NCI-H2107 treated with DMSO at 0.1 percent for 48 hours (cell line): ENCODE measurements around the gene TOB1.
A peak's percentile ranks its signal among the peaks of the same experiment; 100 is the strongest.
"Not testable (repeated sequence)": the region's sequence is repeated elsewhere in the genome, so short reads cannot be mapped to it uniquely, and the experiment has no call there.

Source experiments
- DNase-seq: peaks from one replicate; lab custom pipeline; 2025; ENCODE audit not compliant: unreplicated experiment; lab: John Stamatoyannopoulos, UW

TOB1 gene

GRCh38 chr17:50898369-50899004 is 32.3 kb upstream of the TOB1 start:
- DNase-seq, result no peak

- DNase-seq, result not testable (repeated sequence)
These were observed 28.4 kb upstream of the TOB1 start for GRCh38 chr17:50894513-50894912.

GRCh38 chr17:50893183-50893993 is 27.2 kb upstream of the TOB1 start:
- peak; percentile 66 for DNase-seq

GRCh38 chr17:50892101-50892776 is 26.1 kb upstream of the TOB1 start:
- DNase-seq, result no peak

GRCh38 chr17:50891577-50891989 is 25.4 kb upstream of the TOB1 start:
- no peak for DNase-seq

GRCh38 chr17:50890675-50891516 is 24.7 kb upstream of the TOB1 start:
- DNase-seq, result no peak

- no peak for DNase-seq
These were observed 23.5 kb upstream of the TOB1 start for GRCh38 chr17:50889528-50890118.

GRCh38 chr17:50887705-50888245 is 21.6 kb upstream of the TOB1 start:
- DNase-seq, result no peak

GRCh38 chr17:50884439-50885311 is 18.5 kb upstream of the TOB1 start:
- DNase-seq, result no peak

- DNase-seq, result no peak
These were observed 17.8 kb upstream of the TOB1 start for GRCh38 chr17:50883850-50884438.

- no peak for DNase-seq
These were observed 16.7 kb upstream of the TOB1 start for GRCh38 chr17:50882851-50883250.

- no peak for DNase-seq
These were observed 15.0 kb upstream of the TOB1 start for GRCh38 chr17:50881182-50881581.

GRCh38 chr17:50879086-50879485 is 12.9 kb upstream of the TOB1 start:
- DNase-seq, result no peak

GRCh38 chr17:50877838-50878237 is 11.7 kb upstream of the TOB1 start:
- no peak for DNase-seq

- DNase-seq, result not testable (repeated sequence)
These were observed 10.9 kb upstream of the TOB1 start for GRCh38 chr17:50877042-50877441.

- no peak for DNase-seq
These were observed 8.9 kb upstream of the TOB1 start for GRCh38 chr17:50875074-50875473.

- no peak for DNase-seq
These were observed 6.7 kb upstream of the TOB1 start for GRCh38 chr17:50872710-50873424.

GRCh38 chr17:50871898-50872297 is 5.7 kb upstream of the TOB1 start:
- no peak for DNase-seq
